Esophagus muscularis mucosa (tissue), 3 donors: Measurements from ENCODE around the gene RFPL4AL1.

Experiments
- CTCF ChIP-seq, 3 experiments: fragments of 200-600 bp in 2 of 3; fragments of 450-650 bp in 1 of 3; sonication (generic) in 2 of 3; IDR thresholded peaks; one replicate each; pipeline ENCODE4 v1.5.1; 2017 to 2019; ENCODE audit warnings: antibody characterized with exemption in 3 of 3, mild to moderate bottlenecking in 2 of 3, moderate library complexity in 1 of 3
- POLR2A ChIP-seq: fragments of 450-650 bp; IDR thresholded peaks from one replicate; pipeline ENCODE4 v1.6.1; 2017; ENCODE audit warnings: antibody characterized with exemption, moderate library complexity, mild to moderate bottlenecking, low read depth
- POLR2AphosphoS5 ChIP-seq, 2 donors: sonication (generic); formaldehyde crosslinking; IDR thresholded peaks; one replicate each; pipeline ENCODE4 v1.6.1; 2017; ENCODE audit warnings: antibody characterized with exemption in 2 of 2

DNA sequence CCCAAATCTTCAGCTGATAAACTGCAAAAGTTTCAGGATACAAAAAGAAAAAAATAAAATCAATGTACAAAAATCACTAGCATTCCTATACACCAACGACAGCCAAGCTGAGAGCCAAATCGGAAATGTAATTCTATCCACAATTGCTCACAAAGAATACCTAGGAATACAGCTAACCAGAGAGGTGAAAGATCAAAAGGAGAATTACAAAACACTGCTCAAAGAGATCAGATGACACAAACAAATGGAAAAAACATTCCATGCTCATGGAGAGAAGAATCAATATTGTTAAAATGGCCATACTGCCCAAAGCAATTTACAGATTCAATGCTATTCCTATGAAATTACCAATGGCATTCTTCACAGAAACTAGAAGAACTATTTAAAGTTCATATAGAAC, 33.4 kb downstream of the RFPL4AL1 start:
- TF ChIP-seq CTCF (IDR thresholded peaks at IDR 0.05) (no peak), POLR2A (no peak), POLR2AphosphoS5 (IDR thresholded peaks at IDR 0.05) (no peak)
